GM10847 (cell line): ENCODE data around the gene ZMYND11.

Experiments used
- POLR2A ChIP-seq: IDR thresholded peaks from 2 replicates; pipeline ENCODE4 v1.6.1; 2011; ENCODE audit not compliant: insufficient read length; ENCODE audit errors: extremely low read depth

Gene ZMYND11

DNA sequence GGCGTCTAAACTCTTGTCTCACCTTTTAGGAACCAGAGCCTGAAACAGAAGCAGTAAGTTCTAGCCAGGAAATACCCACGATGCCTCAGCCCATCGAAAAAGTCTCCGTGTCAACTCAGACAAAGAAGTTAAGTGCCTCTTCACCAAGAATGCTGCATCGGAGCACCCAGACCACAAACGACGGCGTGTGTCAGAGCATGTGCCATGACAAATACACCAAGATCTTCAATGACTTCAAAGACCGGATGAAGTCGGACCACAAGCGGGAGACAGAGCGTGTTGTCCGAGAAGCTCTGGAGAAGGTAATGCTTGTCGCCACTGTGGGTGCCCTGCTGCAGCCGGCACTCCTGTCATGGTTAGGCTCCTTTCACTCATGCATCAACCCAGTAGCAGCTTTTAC, 113.1 kb downstream of the ZMYND11 start:
- no peak for TF ChIP-seq POLR2A

DNA sequence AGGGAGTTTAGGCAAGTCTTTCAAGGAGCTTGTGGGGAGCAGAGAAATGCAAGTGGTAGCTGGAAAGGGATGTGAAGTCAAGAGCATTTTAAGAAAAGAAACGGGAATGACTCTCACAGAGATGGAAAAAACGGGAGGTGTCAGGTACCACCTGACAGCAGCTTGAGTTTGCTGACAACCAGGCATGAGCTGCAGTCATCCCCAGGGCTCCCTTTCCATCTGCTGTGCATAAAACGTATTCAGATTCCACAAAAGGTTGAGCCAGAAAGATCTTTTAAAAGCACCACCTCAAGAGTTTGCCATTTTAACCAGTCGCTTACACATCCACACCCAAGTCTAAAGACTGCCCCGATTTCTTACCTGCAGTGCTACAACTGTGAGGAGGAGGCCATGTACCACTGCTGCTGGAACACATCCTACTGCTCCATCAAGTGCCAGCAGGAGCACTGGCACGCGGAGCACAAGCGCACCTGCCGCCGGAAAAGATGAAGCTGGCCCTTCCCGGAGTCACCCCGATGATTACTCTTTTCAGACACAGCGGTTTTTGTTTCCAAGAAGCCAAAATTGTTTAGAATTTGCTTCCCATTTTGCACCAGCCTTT, 116.8 kb downstream of the ZMYND11 start:
- no peak for TF ChIP-seq POLR2A

DNA sequence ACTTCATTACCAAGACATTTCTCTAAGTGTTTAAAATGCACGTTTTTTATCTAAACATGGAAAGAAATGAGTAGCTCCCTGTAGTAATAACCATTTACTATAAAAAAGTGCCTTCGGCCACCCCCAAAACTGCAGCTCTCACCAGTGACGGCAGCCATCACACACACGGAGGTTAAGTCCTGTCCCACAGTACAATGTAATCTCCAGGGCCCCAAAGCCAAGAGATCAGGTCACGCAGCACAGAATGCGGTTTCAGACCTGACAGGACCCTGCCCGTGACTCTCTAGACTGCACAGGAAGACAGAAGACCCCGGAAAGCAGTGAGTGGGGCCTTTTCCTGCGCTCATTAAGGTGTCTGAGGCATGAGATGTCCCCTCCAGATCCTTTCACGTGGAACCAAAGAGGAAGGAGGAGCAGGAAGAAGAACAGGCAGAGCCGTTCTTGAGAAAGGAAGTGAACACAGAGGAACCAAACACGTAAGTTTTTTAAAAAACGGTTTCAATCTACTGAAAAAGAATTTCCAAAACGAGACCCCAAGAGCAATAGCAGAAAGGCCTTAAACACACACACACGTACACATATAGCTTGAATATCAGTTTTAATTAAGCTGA, 125.7 kb downstream of the ZMYND11 start:
- no peak for TF ChIP-seq POLR2A

- TF ChIP-seq POLR2A: no peak
These were observed 131.7 kb downstream of the ZMYND11 start for GRCh38 chr10:266974-267425.

GRCh38 chr10:267705-268104, 132.4 kb downstream of the ZMYND11 start:
- TF ChIP-seq POLR2A: no peak

DNA sequence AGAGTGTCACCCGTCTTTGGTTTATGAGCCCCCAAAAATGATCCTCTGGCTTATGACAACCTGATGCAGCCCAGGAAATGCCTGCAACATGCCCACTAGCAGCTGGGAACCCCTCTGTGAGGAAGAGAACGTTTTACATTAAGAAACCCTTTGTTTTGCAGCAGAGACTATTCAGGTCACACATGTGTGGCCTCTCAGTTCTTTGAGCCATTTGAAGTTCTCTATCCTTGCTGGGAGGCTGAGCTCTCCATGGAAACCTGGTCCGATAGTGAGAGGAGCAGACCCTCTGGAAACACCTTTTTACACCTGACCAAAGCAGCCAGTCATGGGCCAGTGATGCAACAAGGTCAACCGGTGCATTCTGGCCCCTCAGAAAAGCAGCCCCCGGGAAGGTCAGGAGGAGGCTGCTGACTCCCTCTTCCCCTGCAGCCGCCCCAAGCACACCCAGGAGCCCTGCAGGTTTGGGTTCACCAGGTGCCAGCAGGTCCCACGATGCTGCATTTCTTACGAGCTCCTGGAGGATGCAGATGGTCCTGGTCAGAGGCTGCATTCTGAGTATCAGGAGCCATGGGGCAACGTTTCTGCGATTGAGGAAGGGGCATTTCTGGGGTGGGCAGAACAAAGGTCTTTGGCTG, 134.3 kb downstream of the ZMYND11 start:
- no peak for TF ChIP-seq POLR2A

DNA sequence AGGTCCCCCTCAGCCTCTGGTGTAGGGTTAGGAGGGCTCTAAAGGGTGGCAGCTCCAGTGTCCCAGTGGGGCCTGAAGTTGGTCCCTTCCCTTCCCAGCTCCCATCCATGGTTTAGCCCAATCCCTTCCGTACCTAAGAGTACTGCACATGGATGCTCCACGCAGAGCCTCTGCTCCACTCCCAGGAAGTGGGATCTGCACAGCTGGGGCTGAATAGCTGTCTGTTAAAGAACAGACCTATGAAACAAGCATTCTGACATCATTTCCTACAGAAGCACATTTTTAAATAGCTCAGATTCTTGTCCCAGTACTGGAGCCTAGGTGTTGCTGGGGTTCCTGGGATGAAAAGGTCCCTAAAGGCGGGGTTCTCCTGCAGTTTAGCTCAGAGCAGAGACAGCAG, 135.9 kb downstream of the ZMYND11 start:
- no peak for TF ChIP-seq POLR2A

DNA sequence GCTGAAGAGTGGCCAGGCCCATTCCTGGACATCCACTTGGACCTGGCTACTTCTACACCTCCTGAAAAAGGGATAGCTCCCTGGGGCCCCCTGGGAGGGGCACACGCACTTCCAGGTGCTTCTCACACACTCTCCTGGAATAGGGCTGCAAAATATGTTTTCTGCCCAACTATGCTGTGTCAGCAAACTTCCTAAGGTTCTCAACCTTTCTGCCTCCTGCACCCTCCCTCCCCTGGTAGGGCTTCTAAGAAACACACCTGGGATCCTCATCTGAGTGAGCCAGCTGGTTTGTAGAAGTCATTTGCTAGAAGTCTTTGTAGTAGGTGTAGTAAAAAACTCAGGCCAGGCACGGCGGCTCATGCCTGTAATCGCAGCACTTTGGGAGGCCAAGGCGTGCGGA, 136.5 kb downstream of the ZMYND11 start:
- TF ChIP-seq POLR2A: no peak

GRCh38 chr10:273088-273487, 137.8 kb downstream of the ZMYND11 start:
- no peak for TF ChIP-seq POLR2A

DNA sequence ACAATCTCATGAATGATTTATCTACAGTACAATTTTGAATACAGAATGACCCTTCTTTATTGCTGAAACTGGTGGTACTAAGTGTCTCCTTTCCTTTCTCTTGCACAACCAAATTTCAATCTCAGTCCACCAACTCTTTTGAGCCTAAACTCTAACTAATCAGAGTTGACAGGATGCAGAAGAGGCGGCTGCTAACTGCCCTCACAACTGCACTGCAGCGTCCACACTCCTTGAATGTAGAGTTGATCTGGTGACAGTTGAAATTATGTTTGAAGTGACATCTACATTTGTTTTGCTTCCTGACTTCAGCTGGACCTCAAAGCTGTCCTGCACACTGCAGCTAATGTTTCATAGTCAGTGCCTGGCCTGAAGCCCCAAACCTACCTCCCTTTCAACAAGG, 139.6 kb downstream of the ZMYND11 start:
- TF ChIP-seq POLR2A: no peak

DNA sequence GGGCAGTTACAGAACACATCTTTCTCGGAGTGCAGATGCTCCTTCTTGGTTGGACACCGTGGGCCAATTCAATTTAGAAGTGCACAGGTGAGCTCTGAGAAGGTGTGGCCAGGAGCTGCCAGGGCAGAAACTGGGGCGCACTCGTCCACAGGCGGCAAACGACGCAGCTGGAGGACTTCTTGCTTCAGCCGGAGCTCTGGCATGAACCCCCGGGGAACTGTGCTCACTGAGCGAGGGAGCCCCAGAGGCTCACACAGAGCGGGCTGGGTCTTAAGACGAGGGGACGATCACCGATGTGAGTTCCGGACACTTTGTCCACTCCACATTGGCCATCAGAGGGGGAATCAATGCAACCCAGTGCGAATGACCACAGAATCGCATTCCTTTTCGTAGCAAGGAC, 140.4 kb downstream of the ZMYND11 start:
- no peak for TF ChIP-seq POLR2A

GRCh38 chr10:277963-278362, 142.7 kb downstream of the ZMYND11 start:
- no peak for TF ChIP-seq POLR2A

DNA sequence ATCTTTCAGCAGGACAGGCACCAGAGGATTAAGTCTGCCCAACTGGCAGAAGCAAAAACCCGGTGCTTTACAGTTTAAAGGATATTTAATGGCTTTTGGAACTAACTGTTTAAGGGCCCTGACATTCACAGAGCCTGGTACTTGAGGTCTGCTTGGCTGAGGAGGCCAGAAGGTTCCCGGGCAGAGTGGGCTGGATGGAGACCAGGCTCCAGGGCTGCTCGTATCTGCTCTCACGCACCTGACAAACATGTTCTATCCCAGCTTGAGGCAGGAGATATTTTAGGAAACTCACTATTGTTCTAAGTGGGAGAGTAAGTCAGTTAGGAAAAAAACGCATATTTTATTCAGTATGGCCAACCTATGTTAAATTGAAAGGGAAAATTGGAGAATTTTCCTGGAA, 143.5 kb downstream of the ZMYND11 start:
- TF ChIP-seq POLR2A: no peak

DNA sequence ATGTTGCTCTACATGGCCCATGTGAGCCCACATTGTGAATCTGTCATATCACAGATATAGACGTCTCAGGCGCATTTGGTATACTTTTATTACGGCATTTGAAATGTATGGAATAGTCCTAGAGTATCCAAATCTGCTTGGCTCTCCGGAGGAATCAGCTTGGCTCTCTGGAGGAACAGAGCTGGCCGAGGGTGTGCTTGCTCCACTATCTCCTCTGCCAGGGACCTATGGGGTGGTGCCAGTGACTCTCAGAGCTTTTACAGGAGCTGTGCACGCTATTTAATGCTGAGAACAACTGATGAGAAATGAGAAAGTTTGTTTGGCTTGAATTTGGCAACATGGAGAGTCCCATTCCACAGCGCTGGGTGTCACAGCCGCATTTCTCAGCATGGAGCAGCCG, 144.0 kb downstream of the ZMYND11 start:
- TF ChIP-seq POLR2A: no peak

DNA sequence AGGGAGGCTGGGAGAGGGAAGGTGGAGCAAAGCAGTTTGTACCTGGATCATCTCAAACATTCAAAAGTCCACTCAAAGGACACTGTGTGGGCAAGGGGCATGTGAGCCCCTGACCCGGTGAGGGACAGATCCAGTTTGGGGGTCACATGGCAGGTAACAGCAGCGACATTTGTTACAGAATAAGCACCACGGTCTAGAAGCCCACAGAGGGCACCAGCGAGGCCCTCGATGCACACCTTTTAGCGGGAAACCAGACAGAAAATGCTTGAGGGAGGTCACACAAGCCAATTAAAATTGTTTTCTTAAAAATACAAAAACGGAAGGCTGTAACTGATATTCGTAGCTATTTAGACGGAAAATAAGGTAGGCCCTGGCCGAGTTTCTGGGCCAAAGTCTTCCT, 144.4 kb downstream of the ZMYND11 start:
- TF ChIP-seq POLR2A: no peak

DNA sequence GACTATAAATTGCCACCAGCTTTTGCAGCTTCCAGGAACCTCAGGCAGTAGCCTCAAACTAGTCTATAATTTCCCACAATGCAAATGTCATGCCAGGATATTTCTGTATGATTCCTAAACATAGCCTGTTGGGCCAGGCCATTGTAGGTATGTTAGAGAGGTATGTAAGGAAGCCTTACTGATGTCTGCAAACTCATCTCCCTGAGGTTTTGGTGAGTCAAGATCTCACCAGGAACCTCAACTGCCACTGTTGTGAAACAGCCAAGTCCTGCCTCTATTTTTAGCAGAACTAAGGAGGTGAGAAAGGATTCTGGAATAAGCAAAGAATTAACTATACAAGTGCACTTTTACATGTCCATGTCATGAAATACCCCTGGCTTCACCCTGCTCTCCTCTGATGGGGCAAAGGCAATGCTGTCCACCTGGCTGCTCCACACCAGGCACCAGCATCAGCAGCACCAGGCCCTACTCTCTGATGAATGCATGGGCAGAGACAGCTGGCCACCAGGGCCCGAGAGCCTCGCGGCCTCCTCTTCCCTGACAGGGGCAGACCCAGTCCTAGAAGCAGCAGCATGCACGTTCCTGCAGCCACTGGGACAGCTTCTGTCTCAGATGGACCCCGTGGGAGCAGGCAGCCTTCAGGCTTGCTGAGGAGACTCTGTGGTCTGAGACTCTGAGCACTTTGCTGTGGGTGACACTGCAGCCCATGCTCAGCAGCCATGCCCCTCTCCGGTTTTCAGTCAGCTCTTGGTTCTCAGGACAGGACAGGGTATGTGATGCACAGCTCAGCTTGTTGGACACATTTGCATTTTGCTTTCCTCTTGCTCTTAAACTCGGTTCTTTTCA, 147.3 kb downstream of the ZMYND11 start:
- TF ChIP-seq POLR2A: no peak

DNA sequence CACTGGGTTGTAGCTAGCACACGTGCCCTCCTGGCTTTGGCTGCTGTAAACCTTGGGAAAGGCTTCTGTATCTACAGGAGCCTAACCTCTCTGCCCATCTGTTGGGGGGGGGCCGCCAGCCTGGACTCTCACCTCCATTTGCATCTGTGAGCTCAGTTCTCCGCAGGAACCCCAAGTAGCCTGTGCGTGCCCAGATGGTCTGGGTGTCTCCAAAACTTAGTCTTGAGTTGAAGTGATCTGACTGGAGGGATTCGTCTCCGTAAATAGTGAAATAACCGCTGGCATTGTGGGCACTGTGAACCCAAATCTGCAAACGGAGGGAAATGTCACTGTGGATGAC, 147.9 kb downstream of the ZMYND11 start:
- TF ChIP-seq POLR2A: no peak

DNA sequence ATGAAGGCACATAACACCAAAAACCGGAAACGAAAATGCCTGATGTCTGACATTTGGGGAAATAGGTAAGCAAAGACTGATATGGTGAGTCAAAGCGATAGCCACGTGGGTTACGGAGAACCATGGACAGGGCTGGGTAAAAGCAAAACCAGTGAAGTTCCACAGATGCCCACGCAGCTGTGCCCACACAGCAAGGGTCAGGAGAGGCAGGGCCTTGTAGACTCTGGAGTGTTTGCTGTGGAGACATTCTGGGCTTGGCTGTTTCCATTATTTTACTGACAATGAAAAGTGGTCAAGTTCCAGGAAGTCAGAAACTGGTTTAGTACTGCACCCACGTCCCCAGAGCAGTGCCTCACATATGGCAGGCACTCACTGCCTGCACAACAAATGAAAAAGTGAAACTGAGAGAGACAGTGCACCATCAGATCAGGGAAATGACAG, 148.7 kb downstream of the ZMYND11 start:
- TF ChIP-seq POLR2A: no peak
